Upper lobe of left lung (tissue), 6 donors: Measurements from ENCODE around the gene MCFD2. TPM values are rescaled to one million over a fixed set of nuclear protein-coding genes. Genes with fewer than 3 reads are reported as not detected.

Experiments
- ATAC-seq, 2 donors: fragments of 200-7000 bp; cut with Tn5 transposase; one replicate each; pipeline ENCODE4 v1.9.1; 2022; ENCODE audit warnings: mild to moderate bottlenecking in 2 of 2, moderate library complexity in 2 of 2; ENCODE audit not compliant: low FRiP score in 2 of 2
- DNase-seq, 2 donors: peaks; one replicate each; pipeline ENCODE4 v3.0.0-alpha.2; 2019 to 2020
- H3K27ac ChIP-seq, 4 donors: fragments of 200-600 bp; sonication (generic); one replicate each; pipeline ENCODE4 v1.5.1; 2016 to 2019
- H3K27me3 ChIP-seq, 4 donors: fragments of 200-600 bp; sonication (generic); one replicate each; pipeline ENCODE4 v1.5.1; 2017 to 2019
- H3K36me3 ChIP-seq, 4 donors: fragments of 200-600 bp; sonication (generic); one replicate each; pipeline ENCODE4 v1.5.1; 2016 to 2019
- H3K4me1 ChIP-seq, 4 donors: fragments of 200-600 bp; sonication (generic); one replicate each; pipeline ENCODE4 v1.5.1; 2018 to 2019
- H3K4me3 ChIP-seq, 4 donors: fragments of 200-600 bp; sonication (generic); one replicate each; pipeline ENCODE4 v1.5.1; 2017 to 2019; ENCODE audit warnings: mild to moderate bottlenecking in 2 of 4, moderate library complexity in 1 of 4
- H3K9me3 ChIP-seq, 4 donors: fragments of 200-600 bp; sonication (generic); one replicate each; pipeline ENCODE4 v1.5.1; 2018 to 2019
- EP300 ChIP-seq, 4 donors: sonication (generic); formaldehyde crosslinking; IDR thresholded peaks; one replicate each; pipeline ENCODE4 v1.5.1; 2017; ENCODE audit warnings: antibody characterized with exemption in 4 of 4, control low read depth in 2 of 4
- POLR2A ChIP-seq, 4 donors: fragments of 450-650 bp; IDR thresholded peaks; one replicate each; pipeline ENCODE4 v1.5.1; 2016 to 2017; ENCODE audit warnings: antibody characterized with exemption in 4 of 4, mild to moderate bottlenecking in 2 of 4
- POLR2AphosphoS5 ChIP-seq, 2 donors: sonication (generic); formaldehyde crosslinking; IDR thresholded peaks; one replicate each; pipeline ENCODE4 v1.5.1; 2017; ENCODE audit warnings: antibody characterized with exemption in 2 of 2
- WGBS, 2 donors: methylation state at CpG; one replicate each; pipeline ENCODE4 v1.1.5; 2017 to 2018; 5-methylcytosine and 5-hydroxymethylcytosine counted together
- total RNA-seq, 6 donors: library from RNA; depleted of rRNA in 4 of 6; stranded (reverse); fragments of >200 nt in 4 of 6; gene quantifications; one replicate each; pipeline versions ENCODE4 v1.1.0 to v1.2.1, GENCODE V29; 2016 to 2021
- TF ChIP-seq, protein P1 (sequence below), 6 experiments: fragments of 450-650 bp in 4 of 6; fragments of 200-600 bp in 2 of 6; sonication (generic) in 2 of 6; IDR thresholded peaks; one replicate each; pipeline ENCODE4 v1.5.1; 2016 to 2019; ENCODE audit warnings: antibody characterized with exemption in 6 of 6
- donor health status: DM: no; HTN: no; CAD: no; lungs with moderate emphysema.
- donor health status: DM: no; HTN: yes; CAD: no; lungs with severe emphysema.

MCFD2 gene
- total RNA-seq, 6 donors from 2014 or later, result 16.8 to 102 (median 77.5) TPM

- TF ChIP-seq EP300 (IDR thresholded peaks at IDR 0.05) (no peak), POLR2A (IDR thresholded peaks at IDR 0.05) (no peak), POLR2AphosphoS5 (IDR thresholded peaks at IDR 0.05) (no peak)
- TF ChIP-seq, protein P1, sequence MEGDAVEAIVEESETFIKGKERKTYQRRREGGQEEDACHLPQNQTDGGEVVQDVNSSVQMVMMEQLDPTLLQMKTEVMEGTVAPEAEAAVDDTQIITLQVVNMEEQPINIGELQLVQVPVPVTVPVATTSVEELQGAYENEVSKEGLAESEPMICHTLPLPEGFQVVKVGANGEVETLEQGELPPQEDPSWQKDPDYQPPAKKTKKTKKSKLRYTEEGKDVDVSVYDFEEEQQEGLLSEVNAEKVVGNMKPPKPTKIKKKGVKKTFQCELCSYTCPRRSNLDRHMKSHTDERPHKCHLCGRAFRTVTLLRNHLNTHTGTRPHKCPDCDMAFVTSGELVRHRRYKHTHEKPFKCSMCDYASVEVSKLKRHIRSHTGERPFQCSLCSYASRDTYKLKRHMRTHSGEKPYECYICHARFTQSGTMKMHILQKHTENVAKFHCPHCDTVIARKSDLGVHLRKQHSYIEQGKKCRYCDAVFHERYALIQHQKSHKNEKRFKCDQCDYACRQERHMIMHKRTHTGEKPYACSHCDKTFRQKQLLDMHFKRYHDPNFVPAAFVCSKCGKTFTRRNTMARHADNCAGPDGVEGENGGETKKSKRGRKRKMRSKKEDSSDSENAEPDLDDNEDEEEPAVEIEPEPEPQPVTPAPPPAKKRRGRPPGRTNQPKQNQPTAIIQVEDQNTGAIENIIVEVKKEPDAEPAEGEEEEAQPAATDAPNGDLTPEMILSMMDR (IDR thresholded peaks at IDR 0.05), result no peak
- no peak for ATAC-seq
- H3K36me3 ChIP-seq, result no peaks in the 10 kb centered on the region
- DNase-seq, result no peak
- 98% methylated on average over 2 of the region's 2 CpGs for WGBS, 2 donors
- no peak overlapping the region for H3K27ac ChIP-seq
- peaks cover 0 to 9% (median 0%) of the 10 kb centered on the region in 4 donors for H3K9me3 ChIP-seq
- no peaks in the 10 kb centered on the region for H3K4me1 ChIP-seq
- no peaks in the 10 kb centered on the region for H3K27me3 ChIP-seq
- no peak overlapping the region for H3K4me3 ChIP-seq
These were observed 11.3 kb upstream of the MCFD2 start for GRCh38 chr2:46926863-46927262.

- no peak for ATAC-seq
- no peak overlapping the region for H3K4me3 ChIP-seq
- H3K4me1 ChIP-seq, result no peaks in the 10 kb centered on the region
- TF ChIP-seq, protein P1 (IDR thresholded peaks at IDR 0.05), result no peak
- TF ChIP-seq POLR2A (IDR thresholded peaks at IDR 0.05) (no peak), POLR2AphosphoS5 (IDR thresholded peaks at IDR 0.05) (no peak), EP300 (IDR thresholded peaks at IDR 0.05) (no peak)
- WGBS, 2 donors, result 80 to 83% methylated on average over 6 of the region's 6 CpGs
- no peaks in the 10 kb centered on the region for H3K27me3 ChIP-seq
- DNase-seq, result no peak
- peaks cover 0 to 9% (median 0%) of the 10 kb centered on the region in 4 donors for H3K9me3 ChIP-seq
- H3K36me3 ChIP-seq, result no peaks in the 10 kb centered on the region
- no peak overlapping the region for H3K27ac ChIP-seq
These were observed 10.1 kb upstream of the MCFD2 start for GRCh38 chr2:46925474-46926351.

- Histone ChIP-seq H3K36me3 (no peaks in the 10 kb centered on the region), H3K27me3 (no peaks in the 10 kb centered on the region), H3K27ac (no peak overlapping the region), H3K9me3 (peaks cover 0 to 9% (median 0%) of the 10 kb centered on the region in 4 donors), H3K4me3 (no peak overlapping the region), H3K4me1 (no peaks in the 10 kb centered on the region)
- no peak for TF ChIP-seq EP300 (IDR thresholded peaks at IDR 0.05)
- no peak for TF ChIP-seq POLR2AphosphoS5 (IDR thresholded peaks at IDR 0.05)
- 96 to 98% methylated on average over 5 of the region's 5 CpGs for WGBS, 2 donors
- no peak for ATAC-seq
- DNase-seq, result peak in 1 of 2 donors; percentile 3
These were observed 9.0 kb upstream of the MCFD2 start for GRCh38 chr2:46924608-46925007.

GRCh38 chr2:46924038-46924437, 8.4 kb upstream of the MCFD2 start:
- WGBS, 2 donors, result 93 to 100% methylated on average over 2 of the region's 2 CpGs
- no peak for DNase-seq
- no peak for TF ChIP-seq POLR2AphosphoS5 (IDR thresholded peaks at IDR 0.05)
- TF ChIP-seq POLR2A (IDR thresholded peaks at IDR 0.05), result no peak
- TF ChIP-seq EP300 (IDR thresholded peaks at IDR 0.05), result no peak
- TF ChIP-seq, protein P1 (IDR thresholded peaks at IDR 0.05), result no peak
- no peak for ATAC-seq
- Histone ChIP-seq H3K27me3 (no peaks in the 10 kb centered on the region), H3K9me3 (peaks cover 0 to 9% (median 0%) of the 10 kb centered on the region in 4 donors), H3K27ac (no peak overlapping the region), H3K36me3 (no peaks in the 10 kb centered on the region), H3K4me1 (no peaks in the 10 kb centered on the region), H3K4me3 (no peak overlapping the region)

GRCh38 chr2:46923041-46923528, 7.5 kb upstream of the MCFD2 start:
- no peak for TF ChIP-seq POLR2AphosphoS5 (IDR thresholded peaks at IDR 0.05)
- TF ChIP-seq EP300 (IDR thresholded peaks at IDR 0.05), result no peak
- TF ChIP-seq, protein P1 (IDR thresholded peaks at IDR 0.05), result no peak
- TF ChIP-seq POLR2A (IDR thresholded peaks at IDR 0.05), result no peak
- DNase-seq (no peak), ATAC-seq (no peak)
- H3K27me3 ChIP-seq, result no peaks in the 10 kb centered on the region
- H3K4me1 ChIP-seq, result no peaks in the 10 kb centered on the region
- H3K9me3 ChIP-seq, result peaks cover 0 to 9% (median 0%) of the 10 kb centered on the region in 4 donors
- H3K4me3 ChIP-seq, result no peak overlapping the region
- no peaks in the 10 kb centered on the region for H3K36me3 ChIP-seq
- H3K27ac ChIP-seq, result no peak overlapping the region
